ENCODE measurements around the gene MYH1. TPM values are rescaled to one million over a fixed set of nuclear protein-coding genes. Genes with fewer than 3 reads are reported as not detected.

The MYH1 gene
- total and polyA plus RNA-seq, 10 of the 15 experiments (the other 5 are each of a cell fraction or from before 2014, with no cell fraction given): 0.01 TPM; not detected in 9

GRCh38 chr17:10469459-10469858 lies 48.9 kb downstream of the MYH1 start, which contains the start of gene MYH4 (continued):
- TF ChIP-seq ZBTB33 (IDR thresholded peaks at IDR 0.05): no peak
- no peak for TF ChIP-seq CREB1 (IDR thresholded peaks at IDR 0.05; ENCODE audit: low read depth)
- TF ChIP-seq STAT3 (IDR thresholded peaks at IDR 0.05; ENCODE audit: low read depth, low read length): no peak
- TF ChIP-seq RAD51 (IDR thresholded peaks at IDR 0.05): no peak

- WGBS (ENCODE audit: insufficient coverage, insufficient replicate concordance, low lambda C conversion rate, missing lambda C conversion rate): 21% methylated on average over 4 of the region's 4 CpGs
- Histone ChIP-seq H3K4me1 (ENCODE audit: control insufficient read depth, insufficient read depth, low read length) (no peaks in the 10 kb centered on the region), H3K9ac (ENCODE audit: control insufficient read depth, insufficient read depth, low read length) (no peak overlapping the region), H2AFZ (ENCODE audit: control insufficient read depth, low read depth, low read length) (no peak overlapping the region), H4K20me1 (ENCODE audit: control insufficient read depth, insufficient read depth) (no peaks in the 10 kb centered on the region), H3K36me3 (ENCODE audit: control insufficient read depth in 2 of 2, insufficient read depth in 2 of 2, low read length in 1 of 2) (no peaks in the 10 kb centered on the region), H3K4me3 (no peak overlapping the region), H3K4me2 (ENCODE audit: control insufficient read depth, insufficient read depth) (no peak overlapping the region), H3K27me3 (replicated peaks in 1 of 2; ENCODE audit: control insufficient read depth in 2 of 2, insufficient read depth in 2 of 2, low read length in 1 of 2) (no peaks in the 10 kb centered on the region; a peak in 1 of 4 replicates), H3K79me2 (ENCODE audit: control insufficient read depth, insufficient read depth, low read length) (no peaks in the 10 kb centered on the region), H3K27ac (ENCODE audit: control insufficient read depth, insufficient read depth) (no peak overlapping the region), H3K9me3 (replicated peaks; ENCODE audit: control insufficient read depth, insufficient read depth, low read length) (no peaks in the 10 kb centered on the region)
- intact Hi-C loops (cut with micrococcal nuclease; ENCODE audit: unreplicated experiment): no loop called here
- SMC1A ChIA-PET (ENCODE audit: uncharacterized antibody, unreplicated experiment): no interaction called here
- ATAC-seq (no peak), FAIRE-seq (no peak), DNase-seq (ENCODE audit: low read depth, low spot score) (no peak)
- RAD21 ChIA-PET (ENCODE audit: unreplicated experiment): no interaction called here
- POLR2A ChIA-PET: no interaction called here
- no peak for TF ChIP-seq IKZF2 (IDR thresholded peaks at IDR 0.05)
- TF ChIP-seq SIX5 (IDR thresholded peaks at IDR 0.05; ENCODE audit: low read depth, low read length, severe bottlenecking): no peak
- no peak for TF ChIP-seq MYB (IDR thresholded peaks at IDR 0.05; ENCODE audit: borderline replicate concordance, low read depth, low read length)
- no peak for TF ChIP-seq EED (IDR thresholded peaks at IDR 0.05; ENCODE audit: low read depth)
- in situ Hi-C loops (cut with MboI): no loop called here
- BruUV-seq (replicated peaks): no TSS peak
- CTCF ChIA-PET: no interaction called here
Observed at GRCh38 chr17:10463402-10463801, 54.9 kb downstream of the MYH1 start.
